ENCODE data around the gene ADD1.

The ADD1 gene

GRCh38 chr4:2802618-2803531 lies 40.8 kb upstream of the ADD1 start:
- Mint-ChIP-seq H3K36me3 (ENCODE audit: low read depth) (peaks cover 2% of the 10 kb centered on the region), H3K27ac (no peak overlapping the region), H3K27me3 (ENCODE audit: low read depth) (no peaks in the 10 kb centered on the region), H3K4me3 (no peak overlapping the region), H3K4me1 (ENCODE audit: low read depth) (peaks cover 25% of the 10 kb centered on the region), H3K9me3 (no peaks in the 10 kb centered on the region)
- DNase-seq (ENCODE audit: low spot score) = no peak

GRCh38 chr4:2803624-2804448 lies 39.8 kb upstream of the ADD1 start:
- no peaks in the 10 kb centered on the region for H3K27me3 Mint-ChIP-seq (ENCODE audit: low read depth)
- no peak for DNase-seq (ENCODE audit: low spot score)
- H3K36me3 Mint-ChIP-seq (ENCODE audit: low read depth) = peaks cover 2% of the 10 kb centered on the region
- no peak overlapping the region for H3K27ac Mint-ChIP-seq
- no peak overlapping the region for H3K4me3 Mint-ChIP-seq
- no peaks in the 10 kb centered on the region for H3K9me3 Mint-ChIP-seq
- H3K4me1 Mint-ChIP-seq (ENCODE audit: low read depth) = peaks cover 15% of the 10 kb centered on the region

GRCh38 chr4:2804449-2804972 lies 39.1 kb upstream of the ADD1 start:
- Mint-ChIP-seq H3K36me3 (ENCODE audit: low read depth) (no peaks in the 10 kb centered on the region), H3K9me3 (no peaks in the 10 kb centered on the region), H3K27me3 (ENCODE audit: low read depth) (no peaks in the 10 kb centered on the region), H3K4me1 (ENCODE audit: low read depth) (peaks cover 11% of the 10 kb centered on the region), H3K27ac (no peak overlapping the region), H3K4me3 (no peak overlapping the region)
- no peak for DNase-seq (ENCODE audit: low spot score)

GRCh38 chr4:2804973-2805501 lies 38.6 kb upstream of the ADD1 start:
- H3K27ac Mint-ChIP-seq = no peak overlapping the region
- H3K36me3 Mint-ChIP-seq (ENCODE audit: low read depth) = no peaks in the 10 kb centered on the region

DNA sequence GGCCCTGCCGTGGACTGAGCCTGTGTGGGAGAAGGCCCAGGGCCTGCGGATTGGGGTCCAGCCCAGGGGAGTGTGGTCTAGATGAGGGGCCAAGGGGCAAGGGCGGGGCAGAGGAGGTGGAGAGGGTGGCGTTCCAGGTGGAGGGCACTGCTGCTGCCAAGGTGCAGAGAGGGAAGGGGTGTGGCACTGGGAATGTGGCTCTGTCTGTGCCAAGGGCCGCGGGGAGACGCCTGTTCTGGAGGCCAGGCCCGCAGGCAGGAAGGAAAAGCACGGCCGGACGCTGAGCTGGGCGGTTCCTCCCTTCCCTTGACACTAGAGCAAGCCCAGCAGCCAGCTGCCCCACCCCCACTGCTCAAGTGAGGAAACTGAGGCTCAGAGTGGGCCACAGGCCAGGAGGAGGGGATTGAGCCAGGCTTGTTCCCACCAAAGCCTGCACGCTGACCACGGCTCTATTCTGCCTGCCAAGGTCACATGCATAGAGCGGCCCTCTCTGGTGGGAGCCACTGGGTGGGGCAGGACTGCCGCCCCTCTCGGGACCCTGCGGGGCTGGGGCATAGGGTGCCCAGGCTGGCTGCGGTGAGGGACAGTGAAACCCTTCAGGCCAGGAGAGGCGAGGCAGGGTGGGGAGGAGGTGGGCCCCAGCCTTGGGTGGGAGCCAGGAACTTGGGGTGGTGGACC lies 37.8 kb upstream of the ADD1 start:
- Mint-ChIP-seq H3K27me3 (ENCODE audit: low read depth) (no peaks in the 10 kb centered on the region), H3K9me3 (no peaks in the 10 kb centered on the region), H3K4me3 (no peak overlapping the region), H3K36me3 (ENCODE audit: low read depth) (no peaks in the 10 kb centered on the region), H3K27ac (no peak overlapping the region), H3K4me1 (ENCODE audit: low read depth) (peaks cover 13% of the 10 kb centered on the region)
- no peak for DNase-seq (ENCODE audit: low spot score)

More at GRCh38 chr4:2804973-2805501, 38.6 kb upstream of the ADD1 start:
- peaks cover 9% of the 10 kb centered on the region for H3K4me1 Mint-ChIP-seq (ENCODE audit: low read depth)
- no peaks in the 10 kb centered on the region for H3K27me3 Mint-ChIP-seq (ENCODE audit: low read depth)
- H3K4me3 Mint-ChIP-seq = no peak overlapping the region
- DNase-seq (ENCODE audit: low spot score) = no peak
- no peaks in the 10 kb centered on the region for H3K9me3 Mint-ChIP-seq

DNA sequence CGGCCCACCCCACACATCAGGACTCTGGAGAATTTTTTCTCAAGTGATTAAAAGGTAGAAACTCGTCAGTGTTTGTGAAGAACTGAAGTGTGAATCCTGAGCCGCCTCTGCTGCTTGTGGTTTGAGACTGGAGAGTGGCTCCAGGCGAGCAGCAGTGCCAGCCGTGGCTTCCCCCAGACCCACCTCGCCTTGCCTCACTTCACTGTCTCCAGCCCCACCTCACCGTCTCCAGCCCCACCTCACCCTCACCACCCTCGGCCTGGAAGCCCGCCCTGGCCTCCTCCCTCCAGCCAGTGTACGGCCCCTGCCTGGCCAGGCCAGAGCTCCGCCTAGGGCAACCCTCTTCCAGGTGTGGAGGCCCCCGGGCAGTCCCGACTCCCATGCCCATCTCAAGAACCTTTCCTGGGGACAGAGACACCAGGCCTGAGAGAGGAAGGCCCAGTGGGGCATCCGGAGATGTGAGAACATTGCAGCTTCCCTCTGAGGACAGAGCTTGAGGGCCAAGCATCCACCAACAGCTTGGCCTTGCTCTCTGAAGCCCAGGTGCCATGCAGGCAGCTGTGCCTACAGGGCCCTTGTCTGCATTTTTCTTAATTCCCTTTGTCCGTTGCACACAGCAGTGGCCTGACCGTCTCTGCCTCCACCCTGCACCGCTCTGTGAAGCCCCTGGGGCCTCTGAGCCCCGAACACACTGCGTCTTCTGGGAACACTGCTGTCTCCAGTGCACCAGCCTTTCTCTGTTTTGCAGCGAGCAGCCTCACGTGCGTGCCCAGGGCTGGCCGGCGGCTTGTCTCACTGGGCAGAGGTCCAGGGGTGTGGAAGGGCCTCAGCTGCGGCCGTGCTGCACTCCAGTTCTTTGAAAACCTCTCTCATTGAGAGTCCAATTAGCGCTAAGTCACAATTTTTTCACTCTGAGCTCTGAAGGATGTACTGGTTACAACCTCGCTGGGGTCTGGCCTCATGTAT lies 37.0 kb upstream of the ADD1 start:
- DNase-seq (ENCODE audit: low spot score) = no peak
- Mint-ChIP-seq H3K4me3 (no peak overlapping the region), H3K36me3 (ENCODE audit: low read depth) (peaks cover under 1% of the 10 kb centered on the region), H3K27ac (no peak overlapping the region), H3K9me3 (no peaks in the 10 kb centered on the region), H3K4me1 (ENCODE audit: low read depth) (peaks cover 10% of the 10 kb centered on the region), H3K27me3 (ENCODE audit: low read depth) (no peaks in the 10 kb centered on the region)

DNA sequence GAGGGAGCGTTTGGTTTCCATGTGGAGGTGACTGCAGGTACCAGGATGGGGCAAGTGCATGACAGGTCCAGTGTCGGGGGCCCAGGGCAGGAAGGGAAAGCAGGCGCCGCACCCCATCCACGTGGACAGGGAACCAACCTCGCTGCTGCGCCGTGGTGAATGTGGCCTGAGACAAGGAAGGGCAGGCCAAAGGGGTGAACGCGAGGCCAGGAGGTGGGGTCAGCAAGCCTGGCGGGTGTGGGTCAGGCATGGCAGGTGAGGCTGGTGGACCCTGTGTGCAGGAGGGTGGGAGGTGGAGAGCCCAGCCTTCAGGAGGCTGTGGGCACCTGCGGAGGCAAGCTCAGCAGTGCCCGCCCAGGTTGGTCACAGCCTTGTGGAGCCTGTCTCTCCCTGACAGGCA lies 36.1 kb upstream of the ADD1 start:
- no peak for DNase-seq (ENCODE audit: low spot score)
- H3K27ac Mint-ChIP-seq = no peak overlapping the region
- peaks cover 13% of the 10 kb centered on the region for H3K4me1 Mint-ChIP-seq (ENCODE audit: low read depth)
- H3K9me3 Mint-ChIP-seq = no peaks in the 10 kb centered on the region
- no peaks in the 10 kb centered on the region for H3K27me3 Mint-ChIP-seq (ENCODE audit: low read depth)
- peaks cover 6% of the 10 kb centered on the region for H3K36me3 Mint-ChIP-seq (ENCODE audit: low read depth)
- no peak overlapping the region for H3K4me3 Mint-ChIP-seq

DNA sequence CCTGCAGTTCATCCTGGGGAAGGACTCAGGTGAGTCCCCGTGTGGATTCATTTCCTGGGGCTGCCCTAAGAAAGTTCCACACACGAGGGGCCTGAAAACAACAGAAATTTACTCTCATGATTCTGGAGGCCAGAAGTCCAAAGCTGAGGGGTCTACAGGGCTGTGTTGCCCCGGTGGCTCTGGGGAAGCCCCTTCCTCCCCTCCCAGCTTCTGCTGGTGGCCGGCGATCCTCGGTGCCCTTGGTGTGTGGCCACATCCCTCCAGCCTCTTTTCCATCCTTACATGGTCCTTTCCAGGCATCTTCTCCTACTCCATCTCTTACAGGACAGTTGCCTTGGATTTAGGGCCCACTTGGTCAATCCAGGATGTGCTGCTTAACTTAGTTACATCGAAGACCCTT lies 35.6 kb upstream of the ADD1 start:
- Mint-ChIP-seq H3K36me3 (ENCODE audit: low read depth) (peaks cover 8% of the 10 kb centered on the region), H3K4me3 (no peak overlapping the region), H3K27me3 (ENCODE audit: low read depth) (no peaks in the 10 kb centered on the region), H3K4me1 (ENCODE audit: low read depth) (peaks cover 15% of the 10 kb centered on the region), H3K27ac (no peak overlapping the region), H3K9me3 (no peaks in the 10 kb centered on the region)
- DNase-seq (ENCODE audit: low spot score) = no peak

DNA sequence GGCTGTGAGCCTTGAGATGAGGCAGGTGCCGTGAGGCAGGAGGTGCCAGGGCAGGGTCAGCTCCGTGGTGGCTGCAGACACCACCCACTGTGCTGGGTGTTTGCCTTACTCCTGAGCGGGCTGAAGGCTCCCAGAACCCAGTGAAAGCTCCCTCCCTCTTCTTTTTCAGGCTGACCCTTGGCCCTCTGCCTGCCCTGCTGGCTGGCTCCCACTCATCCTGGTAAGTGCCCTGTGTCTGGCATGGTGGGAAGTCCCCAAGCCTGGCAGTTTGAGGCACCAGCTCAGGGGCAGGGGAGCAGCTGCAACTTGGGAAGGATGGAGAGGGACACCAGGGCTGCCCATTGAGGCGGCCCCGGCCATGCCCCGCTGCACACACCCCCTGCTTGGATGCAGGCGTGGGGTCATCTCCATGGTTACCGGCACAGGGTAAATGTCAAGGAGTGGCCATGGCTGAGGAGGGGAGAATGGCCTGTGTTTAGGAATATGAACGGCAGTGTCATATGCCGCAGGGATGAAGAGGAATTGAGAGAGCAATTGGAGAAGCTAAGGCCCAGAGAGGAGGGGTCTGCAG lies 33.9 kb upstream of the ADD1 start:
- Mint-ChIP-seq H3K9me3 (no peaks in the 10 kb centered on the region), H3K4me3 (no peak overlapping the region), H3K36me3 (ENCODE audit: low read depth) (peaks cover 16% of the 10 kb centered on the region), H3K4me1 (ENCODE audit: low read depth) (peaks cover 28% of the 10 kb centered on the region), H3K27ac (no peak overlapping the region), H3K27me3 (ENCODE audit: low read depth) (no peaks in the 10 kb centered on the region)
- no peak for DNase-seq (ENCODE audit: low spot score)

GRCh38 chr4:2810388-2810787 lies 33.3 kb upstream of the ADD1 start:
- no peak overlapping the region for H3K4me3 Mint-ChIP-seq
- no peaks in the 10 kb centered on the region for H3K27me3 Mint-ChIP-seq (ENCODE audit: low read depth)
- DNase-seq (ENCODE audit: low spot score) = no peak
- peaks cover 16% of the 10 kb centered on the region for H3K36me3 Mint-ChIP-seq (ENCODE audit: low read depth)
- H3K27ac Mint-ChIP-seq = peak overlapping the region; percentile 55
- H3K4me1 Mint-ChIP-seq (ENCODE audit: low read depth) = peaks cover 34% of the 10 kb centered on the region
- H3K9me3 Mint-ChIP-seq = no peaks in the 10 kb centered on the region

GRCh38 chr4:2811830-2812611 lies 31.6 kb upstream of the ADD1 start:
- H3K27me3 Mint-ChIP-seq (ENCODE audit: low read depth) = no peaks in the 10 kb centered on the region
- H3K27ac Mint-ChIP-seq = peak overlapping the region; percentile 99
- no peaks in the 10 kb centered on the region for H3K9me3 Mint-ChIP-seq
- peaks cover 27% of the 10 kb centered on the region for H3K36me3 Mint-ChIP-seq (ENCODE audit: low read depth)
- H3K4me3 Mint-ChIP-seq = peak overlapping the region; percentile 99
- peaks cover 49% of the 10 kb centered on the region for H3K4me1 Mint-ChIP-seq (ENCODE audit: low read depth)
- peak; percentile 67 for DNase-seq (ENCODE audit: low spot score)

Measured in T-helper 2 cell treated with Interferon-gamma antibody and Interleukin-4, amounts not matched to agents 5 μg/mL and 100 μg/mL, for 36 hours (primary cell).